CD4-positive, alpha-beta memory T cell (primary cell): ENCODE measurements around the gene SMG1. TPM values are rescaled to one million over a fixed set of nuclear protein-coding genes. Genes with fewer than 3 reads are reported as not detected.
A peak's percentile ranks its signal among the peaks of the same experiment; 100 is the strongest.
"Not testable (repeated sequence)": the region's sequence is repeated elsewhere in the genome, so short reads cannot be mapped to it uniquely, and the experiment has no call there.

Experiments used
- CTCF ChIA-PET: fragments of 350-600 bp; sonication (Branson Sonifier 250); formaldehyde crosslinking; loops from one replicate; lab custom pipeline; 2021; ENCODE audit warnings: inconsistent platforms; ENCODE audit not compliant: partially characterized antibody; lab: Charles Lee
- POLR2A ChIA-PET: fragments of 350-600 bp; sonication (Branson Sonifier 250); formaldehyde crosslinking; loops from one replicate; lab custom pipeline; 2021; ENCODE audit not compliant: partially characterized antibody; lab: Charles Lee
- DNase-seq, 5 donors: peaks; one replicate each; pipeline versions ENCODE4 v3.0.0 to v3.0.0-alpha.2; 2020 to 2022; ENCODE audit warnings: mixed read lengths in 1 of 5
- H3K27ac ChIP-seq: one replicate; pipeline ENCODE4 v1.7.0; 2013; ENCODE audit warnings: low read depth, low read length
- H3K27me3 ChIP-seq: 2 replicates; pipeline ENCODE4 v1.7.0; 2013; ENCODE audit warnings: mild to moderate bottlenecking, low read length, moderate library complexity; ENCODE audit not compliant: insufficient read depth
- H3K36me3 ChIP-seq: 2 replicates; pipeline ENCODE4 v1.7.0; 2013; ENCODE audit warnings: mild to moderate bottlenecking, low read length, moderate library complexity; ENCODE audit not compliant: insufficient read depth
- H3K4me1 ChIP-seq: 2 replicates; pipeline ENCODE4 v1.7.0; 2013; ENCODE audit warnings: mild to moderate bottlenecking, low read length, moderate library complexity; ENCODE audit not compliant: insufficient read depth
- H3K4me3 ChIP-seq, 2 donors: one replicate each; pipeline ENCODE4 v1.7.0; 2013; ENCODE audit warnings: low read length in 2 of 2, mild to moderate bottlenecking in 1 of 2
- H3K9me3 ChIP-seq, 2 donors: one replicate each; pipeline ENCODE4 v1.7.0; 2013; ENCODE audit warnings: low read length in 2 of 2, control low read depth in 1 of 2; ENCODE audit not compliant: control insufficient read depth in 1 of 2
- H3K27ac Mint-ChIP-seq, 7 donors: one replicate each; pipeline ENCODE4 v1.8.0; 2020 to 2021; ENCODE audit warnings: mixed read lengths in 7 of 7, mild to moderate bottlenecking in 6 of 7, inconsistent platforms in 3 of 7, moderate library complexity in 3 of 7
- H3K27me3 Mint-ChIP-seq, 2 donors: one replicate each; pipeline ENCODE4 v1.8.0; 2020 to 2021; ENCODE audit warnings: mixed read lengths in 2 of 2
- H3K36me3 Mint-ChIP-seq, 2 donors: one replicate each; pipeline ENCODE4 v1.8.0; 2020 to 2021; ENCODE audit warnings: mixed read lengths in 2 of 2, inconsistent platforms in 1 of 2, mild to moderate bottlenecking in 1 of 2
- H3K4me1 Mint-ChIP-seq, 4 donors: one replicate each; pipeline ENCODE4 v1.8.0; 2020 to 2021; ENCODE audit warnings: mixed read lengths in 4 of 4, mild to moderate bottlenecking in 1 of 4
- H3K4me3 Mint-ChIP-seq, 8 donors: one replicate each; pipeline ENCODE4 v1.8.0; 2020 to 2021; ENCODE audit warnings: mixed read lengths in 8 of 8, mild to moderate bottlenecking in 7 of 8, moderate library complexity in 6 of 8, inconsistent platforms in 3 of 8
- H3K9me3 Mint-ChIP-seq, 8 donors: one replicate each; pipeline ENCODE4 v1.8.0; 2020 to 2021; ENCODE audit warnings: mixed read lengths in 8 of 8, mild to moderate bottlenecking in 5 of 8, inconsistent platforms in 3 of 8, moderate library complexity in 1 of 8
- intact Hi-C: fragments of 100-400 bp; cut with micrococcal nuclease; formaldehyde crosslinking; loops from one replicate; pipeline ENCODE4 v1.15.1; 2023
- polyA plus RNA-seq, 2 donors: library from polyadenylated mRNA; unstranded; fragments of 300-500 nt; fragmentation: Illumina TruSeq; gene quantifications; one replicate each; pipeline ENCODE4 v1.2.3, GENCODE V29; 2021
- total RNA-seq, 2 experiments: library from RNA; stranded (reverse); gene quantifications; one replicate each; pipeline ENCODE4 v1.2.3, GENCODE V29; 2021

The SMG1 gene
- total and polyA plus RNA-seq, 4 experiments from 2014 or later: 5.4 to 177 (median 94.5) TPM

DNA sequence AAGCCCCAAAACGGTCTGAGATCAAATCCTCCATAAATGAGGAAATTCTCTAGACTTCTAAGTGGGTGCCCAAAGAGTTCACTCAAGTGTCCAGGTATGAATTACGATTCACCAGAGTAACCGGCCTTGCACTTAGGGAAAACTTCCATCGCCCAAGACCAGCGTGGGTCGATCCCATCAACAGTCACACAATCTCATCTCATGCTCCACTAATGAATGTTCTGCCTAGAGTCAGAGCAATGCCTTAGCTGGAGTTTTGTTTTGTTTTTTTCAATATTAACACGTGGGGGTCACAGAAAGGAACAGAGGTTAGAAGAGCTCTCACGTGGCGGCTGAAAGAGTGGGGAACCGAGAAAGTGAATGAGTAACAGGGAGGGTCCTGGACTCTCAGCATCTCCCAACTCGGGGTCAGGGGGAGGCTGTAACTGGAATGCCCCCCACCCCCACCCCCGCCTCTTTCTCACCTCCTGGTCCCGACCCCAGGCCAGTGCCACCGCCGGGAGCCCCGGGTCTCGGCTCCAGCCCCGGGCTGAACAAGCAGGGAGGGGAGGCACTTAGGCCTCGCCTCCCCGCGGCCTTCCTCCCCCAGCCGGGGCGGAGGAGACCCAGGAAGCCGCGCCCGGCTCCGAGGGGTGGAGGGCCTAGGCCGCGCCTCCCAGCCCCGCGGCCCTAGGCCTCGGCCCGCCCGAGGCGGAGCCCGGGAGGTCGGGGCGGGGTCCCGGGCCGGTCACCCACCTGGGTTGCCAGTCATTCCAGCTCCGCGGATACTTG lies 808 bp downstream of the SMG1 start:
- Histone ChIP-seq H3K27ac (peak overlapping the region; percentile 69), H3K4me3 (peak overlapping the region; percentile 62 to 65), H3K4me1 (peaks cover 38% of the 10 kb centered on the region)
- ChIA-PET POLR2A (interaction anchor here (0.7 to 2.1 kb wide), 6 partner anchors 15 to 595 kb away, joined by 3 to 10 read pairs (median 4); partner anchors contain the start of genes ARL6IP1 and RPS15A), CTCF (interaction anchor here (1.2 kb wide), 1 partner anchor 124 kb away, joined by 6 read pairs; the partner anchor contains the start of gene ARL6IP1)
- not testable (repeated sequence) for H3K36me3 Mint-ChIP-seq, H3K9me3 ChIP-seq, H3K9me3 Mint-ChIP-seq, H3K27me3 ChIP-seq, H3K27me3 Mint-ChIP-seq, H3K36me3 ChIP-seq
- DNase-seq: peak; percentile 64 to 79 (median 69)
- peak overlapping the region; percentile 89 to 99 (median 96) for H3K4me3 Mint-ChIP-seq
- intact Hi-C loops: loop anchor here (5.0 to 10.0 kb wide), 2 partner anchors 599 to 1817 kb away; partner anchors contain the start of genes CCP110, GDE1 and THUMPD1
- H3K27ac Mint-ChIP-seq: peak overlapping the region; percentile 82 to 99 (median 94)
- peaks cover 16 to 52% (median 37%) of the 10 kb centered on the region in 4 donors for H3K4me1 Mint-ChIP-seq

DNA sequence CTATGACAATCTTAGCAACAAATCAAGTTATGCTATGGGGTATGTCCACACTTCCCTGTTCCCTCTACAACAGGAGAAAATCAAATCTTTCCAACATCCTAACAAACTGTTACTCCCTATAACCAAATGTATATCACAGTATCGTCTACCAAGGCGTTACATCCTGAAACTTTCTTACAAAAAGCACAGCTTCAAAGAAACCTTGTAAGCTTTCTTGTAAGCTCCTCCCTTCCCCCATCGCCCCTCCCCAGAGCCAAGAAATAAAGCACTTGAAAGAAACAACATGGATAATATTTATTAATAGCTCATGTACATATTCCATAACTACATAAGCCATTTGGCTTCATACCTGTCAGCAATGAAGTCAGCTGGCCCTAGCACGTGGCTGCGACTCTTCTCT lies 2.3 kb downstream of the SMG1 start:
- Histone ChIP-seq H3K27ac (peak overlapping the region; percentile 15), H3K4me1 (peaks cover 45% of the 10 kb centered on the region)
- intact Hi-C loops: loop anchor here (10.0 kb wide), 1 partner anchor 601 kb away; the partner anchor contains the start of genes CCP110 and GDE1
- H3K36me3 Mint-ChIP-seq, H3K36me3 ChIP-seq, H3K4me3 ChIP-seq, CTCF ChIA-PET, H3K27me3 ChIP-seq, H3K27me3 Mint-ChIP-seq, H3K9me3 Mint-ChIP-seq, H3K9me3 ChIP-seq, POLR2A ChIA-PET: not testable (repeated sequence)
- H3K4me3 Mint-ChIP-seq: peak overlapping the region; percentile 70 to 99 (median 87)
- H3K4me1 Mint-ChIP-seq: peaks cover 21 to 65% (median 44%) of the 10 kb centered on the region in 4 donors
- peak overlapping the region; percentile 66 to 92 (median 82) for H3K27ac Mint-ChIP-seq
- peak in 2 of 5 donors; percentile 8 to 18 for DNase-seq

DNA sequence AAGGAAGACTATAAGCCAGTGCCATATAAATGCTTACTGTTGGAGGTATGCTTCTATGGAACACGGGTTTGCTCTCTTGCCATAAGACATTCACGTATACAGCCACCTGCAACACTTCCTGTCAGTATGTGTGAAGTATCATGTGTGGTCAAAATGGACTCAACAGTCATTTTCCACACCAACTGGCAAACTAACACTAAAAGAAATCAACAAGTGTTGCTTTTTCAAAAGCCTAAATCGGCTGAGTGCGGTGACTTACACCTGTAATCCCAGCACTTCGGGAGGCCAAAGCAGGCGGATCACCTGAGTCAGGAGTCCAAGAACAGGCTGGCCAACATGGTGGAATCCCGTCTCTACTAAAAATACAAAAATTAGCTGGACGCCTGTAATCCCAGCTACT lies 3.1 kb downstream of the SMG1 start:
- Mint-ChIP-seq H3K4me1 (peaks cover 25 to 73% (median 50%) of the 10 kb centered on the region in 4 donors), H3K4me3 (peak overlapping the region; percentile 40 to 99 (median 84)), H3K27ac (peak overlapping the region in 6 of 7 donors; percentile 56 to 82 (median 76)), H3K36me3 (peaks cover 0 to 12% of the 10 kb centered on the region in 2 donors)
- Histone ChIP-seq H3K27ac (peak overlapping the region; percentile 15), H3K4me3 (peak overlapping the region in 1 of 2 donors; percentile 28), H3K4me1 (peaks cover 46% of the 10 kb centered on the region)
- H3K9me3 ChIP-seq, H3K36me3 ChIP-seq, H3K9me3 Mint-ChIP-seq, H3K27me3 Mint-ChIP-seq, H3K27me3 ChIP-seq, CTCF ChIA-PET: not testable (repeated sequence)
- intact Hi-C loops: loop anchor here (10.0 kb wide), 1 partner anchor 602 kb away; the partner anchor contains the start of genes CCP110 and GDE1
- POLR2A ChIA-PET: interaction anchor here (1.2 kb wide), 1 partner anchor 116 kb away, joined by 3 read pairs; no protein-coding TSS in a partner anchor
- DNase-seq: peak in 2 of 5 donors; percentile 21 to 38

DNA sequence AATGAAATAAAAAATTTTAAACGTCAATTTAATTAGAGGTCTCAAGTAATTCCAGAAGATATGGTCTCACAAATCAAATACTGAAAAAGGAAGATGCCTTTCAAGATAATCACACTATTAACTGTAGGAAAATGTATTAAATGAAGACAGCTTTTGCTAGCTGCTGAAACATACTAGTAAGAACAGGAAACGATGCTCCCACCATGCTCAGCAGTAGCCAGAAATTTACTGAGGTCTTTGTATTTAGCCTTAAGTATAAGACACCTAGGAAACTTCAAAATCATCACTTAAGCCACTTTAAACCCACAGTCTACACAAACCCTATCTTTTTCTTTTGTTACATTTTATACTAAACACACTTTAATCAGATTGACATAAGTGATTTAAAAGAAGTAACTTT lies 16.6 kb downstream of the SMG1 start:
- H3K27me3 Mint-ChIP-seq, POLR2A ChIA-PET, H3K36me3 ChIP-seq, H3K9me3 Mint-ChIP-seq, H3K4me3 ChIP-seq, H3K27me3 ChIP-seq, intact Hi-C loops, CTCF ChIA-PET, H3K9me3 ChIP-seq, H3K4me3 Mint-ChIP-seq, DNase-seq, H3K27ac ChIP-seq: not testable (repeated sequence)
- peak overlapping the region in 2 of 7 donors; percentile 4 to 9 for H3K27ac Mint-ChIP-seq
- peaks cover 21 to 60% (median 41%) of the 10 kb centered on the region in 4 donors for H3K4me1 Mint-ChIP-seq
- peaks cover 11% of the 10 kb centered on the region for H3K4me1 ChIP-seq
- H3K36me3 Mint-ChIP-seq: peaks cover 8 to 10% of the 10 kb centered on the region in 2 donors

DNA sequence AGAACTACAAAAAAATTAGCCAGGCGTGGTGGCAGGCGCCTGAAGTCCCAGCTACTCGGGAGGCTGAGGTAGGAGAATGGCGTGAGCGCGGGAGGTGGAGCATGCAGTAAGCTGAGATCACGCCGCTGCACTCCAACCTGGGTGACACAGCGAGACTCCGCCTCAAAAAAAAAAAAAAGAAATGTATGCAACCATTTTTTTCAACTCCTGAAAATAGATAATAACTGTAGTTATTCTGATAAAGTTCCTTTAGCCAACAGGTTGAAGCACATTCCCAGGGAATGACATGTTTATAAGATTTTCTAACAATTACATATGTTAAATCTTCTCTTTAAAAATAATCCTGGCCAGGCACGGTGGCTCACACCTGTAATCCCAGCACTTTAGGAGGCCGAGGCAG lies 17.5 kb downstream of the SMG1 start:
- Mint-ChIP-seq H3K36me3 (peaks cover 8 to 10% of the 10 kb centered on the region in 2 donors), H3K27ac (peak overlapping the region in 1 of 7 donors; percentile 37), H3K4me1 (peaks cover 22 to 57% (median 39%) of the 10 kb centered on the region in 4 donors)
- H3K9me3 Mint-ChIP-seq, POLR2A ChIA-PET, H3K9me3 ChIP-seq, H3K27me3 ChIP-seq, H3K4me1 ChIP-seq, intact Hi-C loops, H3K4me3 Mint-ChIP-seq, H3K4me3 ChIP-seq, H3K36me3 ChIP-seq, H3K27me3 Mint-ChIP-seq, H3K27ac ChIP-seq, DNase-seq: not testable (repeated sequence)
- CTCF ChIA-PET: interaction anchor here (1.7 kb wide), 1 partner anchor 61 kb away, joined by 4 read pairs; no protein-coding TSS in a partner anchor

DNA sequence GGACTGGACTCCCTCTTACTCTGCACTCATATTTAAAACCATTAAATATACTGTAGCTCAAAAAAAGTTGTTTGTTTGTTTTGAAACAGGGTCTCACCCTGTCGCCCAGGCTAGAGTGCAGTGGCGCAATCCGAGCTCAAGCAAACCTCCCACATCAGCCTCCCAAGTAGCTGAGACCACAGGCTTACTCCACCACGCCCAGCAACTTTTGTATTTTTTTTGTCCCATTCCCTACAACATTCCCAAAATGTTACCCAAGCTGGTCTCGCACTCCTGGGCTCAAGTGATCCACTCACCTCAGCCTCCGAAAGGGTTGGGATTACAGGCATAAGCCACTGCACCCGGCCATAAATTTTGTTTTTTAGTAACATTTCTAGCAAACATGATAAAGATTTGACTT lies 23.4 kb downstream of the SMG1 start:
- H3K27me3 Mint-ChIP-seq, H3K36me3 Mint-ChIP-seq, CTCF ChIA-PET, H3K27ac ChIP-seq, H3K36me3 ChIP-seq, intact Hi-C loops, H3K4me3 ChIP-seq, H3K9me3 ChIP-seq, H3K27me3 ChIP-seq, H3K9me3 Mint-ChIP-seq, POLR2A ChIA-PET, DNase-seq: not testable (repeated sequence)
- Mint-ChIP-seq H3K4me3 (peak overlapping the region in 1 of 8 donors; percentile 20), H3K4me1 (peaks cover 42 to 73% (median 57%) of the 10 kb centered on the region in 4 donors), H3K27ac (peak overlapping the region in 6 of 7 donors; percentile 32 to 85 (median 66))
- peaks cover 30% of the 10 kb centered on the region for H3K4me1 ChIP-seq

DNA sequence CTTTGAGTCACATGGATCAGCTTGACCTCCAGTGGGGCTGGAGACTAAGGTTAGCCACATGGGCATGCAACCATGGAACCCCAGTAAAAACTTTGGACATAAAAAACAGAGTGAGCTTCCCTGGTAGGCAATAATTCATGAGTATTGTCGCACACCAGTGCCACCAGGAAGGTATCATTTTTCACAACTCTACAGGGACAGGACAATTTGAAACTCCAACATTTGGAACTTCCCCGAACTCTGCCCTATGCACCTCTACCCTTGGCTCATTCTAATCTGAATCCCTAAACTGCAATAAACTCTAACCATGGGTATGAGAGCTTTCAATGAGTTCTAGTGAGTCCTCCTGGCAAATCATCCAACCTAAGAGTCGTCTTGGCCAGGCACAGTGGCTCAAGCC lies 24.2 kb downstream of the SMG1 start:
- H3K27me3 ChIP-seq, H3K36me3 ChIP-seq, H3K27me3 Mint-ChIP-seq, H3K27ac ChIP-seq, DNase-seq, H3K9me3 ChIP-seq, H3K4me3 ChIP-seq, H3K36me3 Mint-ChIP-seq, H3K9me3 Mint-ChIP-seq, CTCF ChIA-PET, intact Hi-C loops: not testable (repeated sequence)
- peak overlapping the region in 1 of 8 donors; percentile 25 for H3K4me3 Mint-ChIP-seq
- H3K4me1 Mint-ChIP-seq: peaks cover 43 to 69% (median 56%) of the 10 kb centered on the region in 4 donors
- peak overlapping the region in 5 of 7 donors; percentile 13 to 79 (median 22) for H3K27ac Mint-ChIP-seq
- peaks cover 30% of the 10 kb centered on the region for H3K4me1 ChIP-seq
- POLR2A ChIA-PET: interaction anchor here (0.7 kb wide), 1 partner anchor 29 kb away, joined by 4 read pairs; no protein-coding TSS in a partner anchor
